Liver (tissue), 9 donors: ENCODE data around the gene KNOP1. TPM values are rescaled to one million over a fixed set of nuclear protein-coding genes. Genes with fewer than 3 reads are reported as not detected.
"Not testable (repeated sequence)": the region's sequence is repeated elsewhere in the genome, so short reads cannot be mapped to it uniquely, and the experiment has no call there.

ENCODE experiments used
- DNase-seq: peaks from one replicate; pipeline ENCODE4 v3.0.0-alpha.2; 2017; ENCODE audit warnings: low spot score
- H3K27ac ChIP-seq, 2 donors: one replicate each; pipeline ENCODE4 v1.7.0; 2013; ENCODE audit warnings: inconsistent platforms in 2 of 2, low read length in 2 of 2, control low read depth in 1 of 2, low read depth in 1 of 2, mild to moderate bottlenecking in 1 of 2
- H3K27me3 ChIP-seq, 4 donors: one replicate each; pipeline versions ENCODE4 v1.6.1 to v1.7.0; 2013; ENCODE audit warnings: low read length in 3 of 4, inconsistent platforms in 1 of 4, mild to moderate bottlenecking in 1 of 4, moderate library complexity in 1 of 4; ENCODE audit not compliant: control insufficient read depth in 4 of 4, insufficient read depth in 4 of 4
- H3K36me3 ChIP-seq, 4 donors: one replicate each; pipeline versions ENCODE4 v1.6.1 to v1.7.0; 2013; ENCODE audit warnings: low read length in 3 of 4, mild to moderate bottlenecking in 3 of 4, low read depth in 1 of 4, moderate library complexity in 1 of 4; ENCODE audit not compliant: control insufficient read depth in 4 of 4, insufficient read depth in 3 of 4
- H3K4me1 ChIP-seq, 4 donors: one replicate each; pipeline versions ENCODE4 v1.6.1 to v1.7.0; 2013; ENCODE audit warnings: low read length in 3 of 4, mild to moderate bottlenecking in 3 of 4, moderate library complexity in 1 of 4; ENCODE audit not compliant: control insufficient read depth in 4 of 4, insufficient read depth in 4 of 4
- H3K4me3 ChIP-seq, 3 donors: one replicate each; pipeline versions ENCODE4 v1.6.1 to v1.7.0; 2013; ENCODE audit warnings: low read length in 3 of 3, control low read depth in 1 of 3, low read depth in 1 of 3, mild to moderate bottlenecking in 1 of 3
- H3K9ac ChIP-seq, 2 donors: one replicate each; pipeline ENCODE4 v1.7.0; 2013; ENCODE audit warnings: low read length in 2 of 2, mild to moderate bottlenecking in 2 of 2, moderate library complexity in 2 of 2, control low read depth in 1 of 2, low read depth in 1 of 2
- H3K9me3 ChIP-seq, 4 donors: one replicate each; pipeline versions ENCODE4 v1.6.1 to v1.7.0; 2013; ENCODE audit warnings: low read length in 3 of 4; ENCODE audit not compliant: control insufficient read depth in 4 of 4
- CTCF ChIP-seq: fragments of 150-350 bp; IDR thresholded peaks from 2 replicates; pipeline ENCODE4 v1.5.1; 2017; ENCODE audit warnings: improper control_type of control experiment, low read depth, low read length; ENCODE audit not compliant: missing input control
- FOXA2 ChIP-seq: IDR thresholded peaks from 2 replicates; pipeline ENCODE4 v1.6.1; 2016; ENCODE audit warnings: antibody characterized with exemption
- GABPA ChIP-seq, 2 donors: IDR thresholded peaks in 1 of 2; conservative IDR thresholded peaks in 1 of 2; 2 replicates each; pipeline ENCODE4 v1.6.1; 2016; ENCODE audit warnings: antibody characterized with exemption in 2 of 2, mild to moderate bottlenecking in 1 of 2, moderate library complexity in 1 of 2
- HNF4A ChIP-seq, 2 donors: conservative IDR thresholded peaks; 2 replicates each; pipeline ENCODE4 v1.6.1; 2016; ENCODE audit warnings: antibody characterized with exemption in 2 of 2, mild to moderate bottlenecking in 2 of 2
- HNF4G ChIP-seq: IDR thresholded peaks from 2 replicates; pipeline ENCODE4 v1.6.1; 2016; ENCODE audit warnings: antibody characterized with exemption
- NR2F2 ChIP-seq: IDR thresholded peaks from 2 replicates; pipeline ENCODE4 v1.6.1; 2016; ENCODE audit warnings: antibody characterized with exemption
- RAD21 ChIP-seq, 2 donors: IDR thresholded peaks; 2 replicates each; pipeline ENCODE4 v1.6.1; 2016; ENCODE audit warnings: antibody characterized with exemption in 2 of 2, mild to moderate bottlenecking in 2 of 2
- RXRA ChIP-seq, 2 donors: IDR thresholded peaks; 2 replicates each; pipeline ENCODE4 v1.6.1; 2017 to 2018; ENCODE audit warnings: antibody characterized with exemption in 2 of 2, mild to moderate bottlenecking in 1 of 2
- SP1 ChIP-seq: IDR thresholded peaks from 2 replicates; pipeline ENCODE4 v1.6.1; 2018; ENCODE audit warnings: antibody characterized with exemption, mild to moderate bottlenecking
- YY1 ChIP-seq: IDR thresholded peaks from 2 replicates; pipeline ENCODE4 v1.6.1; 2016; ENCODE audit warnings: antibody characterized with exemption, mild to moderate bottlenecking
- ZBTB33 ChIP-seq: IDR thresholded peaks from 2 replicates; pipeline ENCODE4 v1.6.1; 2016; ENCODE audit warnings: antibody characterized with exemption
- WGBS: extraction: QIAGEN DNeasy Blood & Tissue Kit; methylation state at CpG from one replicate; pipeline ENCODE4 v1.1.7; 2013; 5-methylcytosine and 5-hydroxymethylcytosine counted together
- polyA plus RNA-seq, 2 donors: library from polyadenylated mRNA; stranded (reverse) in 1 of 2; unstranded in 1 of 2; fragments of 200-250 nt in 1 of 2; fragments of >200 nt in 1 of 2; fragmentation: Nextera tagmentation in 1 of 2; extraction: Ambion mirVana in 1 of 2; gene quantifications; one replicate each; pipeline versions ENCODE4 v1.2.1 to v1.2.3, GENCODE V29; 2013 to 2015
- total RNA-seq, 2 donors: library from RNA; depleted of rRNA; stranded (reverse); fragments of >200 nt; gene quantifications; one replicate each; pipeline ENCODE4 v1.2.3, GENCODE V29; 2014
- TF ChIP-seq, protein P1 (sequence below): IDR thresholded peaks from 2 replicates; pipeline ENCODE4 v1.6.1; 2016; ENCODE audit warnings: antibody characterized with exemption, mild to moderate bottlenecking
- donor health status: healthy.
- donor health status: healthy.
- donor health status: healthy.
- donor health status: healthy.
- donor health status: healthy.

Gene KNOP1
- total and polyA plus RNA-seq, 4 donors, result 4.1 to 6.7 (median 5.7) TPM

GRCh38 chr16:19666477-19666876 lies 51.5 kb downstream of the KNOP1 start:
- H3K27me3 ChIP-seq, result no peaks in the 10 kb centered on the region
- H3K36me3 ChIP-seq, result peaks cover 1 to 25% (median 9%) of the 10 kb centered on the region in 4 donors
- H3K27ac ChIP-seq, result no peak overlapping the region
- 74% methylated on average over 3 of the region's 3 CpGs for WGBS
- H3K4me3 ChIP-seq, result no peak overlapping the region
- peaks cover 0 to 2% (median under 1%) of the 10 kb centered on the region in 4 donors for H3K9me3 ChIP-seq
- no peak for DNase-seq
- H3K9ac ChIP-seq, result no peak overlapping the region
- TF ChIP-seq FOXA2 (no peak), SP1 (no peak), GABPA (IDR thresholded peaks at IDR 0.05 in 1 of 2, conservative IDR thresholded peaks at IDR 0.05 in 1 of 2) (no peak), YY1 (no peak), CTCF (no peak), RXRA (IDR thresholded peaks at IDR 0.05) (no peak), HNF4G (no peak), RAD21 (IDR thresholded peaks at IDR 0.05) (no peak), HNF4A (conservative IDR thresholded peaks at IDR 0.05) (no peak), NR2F2 (no peak), ZBTB33 (no peak)
- TF ChIP-seq, protein P1, sequence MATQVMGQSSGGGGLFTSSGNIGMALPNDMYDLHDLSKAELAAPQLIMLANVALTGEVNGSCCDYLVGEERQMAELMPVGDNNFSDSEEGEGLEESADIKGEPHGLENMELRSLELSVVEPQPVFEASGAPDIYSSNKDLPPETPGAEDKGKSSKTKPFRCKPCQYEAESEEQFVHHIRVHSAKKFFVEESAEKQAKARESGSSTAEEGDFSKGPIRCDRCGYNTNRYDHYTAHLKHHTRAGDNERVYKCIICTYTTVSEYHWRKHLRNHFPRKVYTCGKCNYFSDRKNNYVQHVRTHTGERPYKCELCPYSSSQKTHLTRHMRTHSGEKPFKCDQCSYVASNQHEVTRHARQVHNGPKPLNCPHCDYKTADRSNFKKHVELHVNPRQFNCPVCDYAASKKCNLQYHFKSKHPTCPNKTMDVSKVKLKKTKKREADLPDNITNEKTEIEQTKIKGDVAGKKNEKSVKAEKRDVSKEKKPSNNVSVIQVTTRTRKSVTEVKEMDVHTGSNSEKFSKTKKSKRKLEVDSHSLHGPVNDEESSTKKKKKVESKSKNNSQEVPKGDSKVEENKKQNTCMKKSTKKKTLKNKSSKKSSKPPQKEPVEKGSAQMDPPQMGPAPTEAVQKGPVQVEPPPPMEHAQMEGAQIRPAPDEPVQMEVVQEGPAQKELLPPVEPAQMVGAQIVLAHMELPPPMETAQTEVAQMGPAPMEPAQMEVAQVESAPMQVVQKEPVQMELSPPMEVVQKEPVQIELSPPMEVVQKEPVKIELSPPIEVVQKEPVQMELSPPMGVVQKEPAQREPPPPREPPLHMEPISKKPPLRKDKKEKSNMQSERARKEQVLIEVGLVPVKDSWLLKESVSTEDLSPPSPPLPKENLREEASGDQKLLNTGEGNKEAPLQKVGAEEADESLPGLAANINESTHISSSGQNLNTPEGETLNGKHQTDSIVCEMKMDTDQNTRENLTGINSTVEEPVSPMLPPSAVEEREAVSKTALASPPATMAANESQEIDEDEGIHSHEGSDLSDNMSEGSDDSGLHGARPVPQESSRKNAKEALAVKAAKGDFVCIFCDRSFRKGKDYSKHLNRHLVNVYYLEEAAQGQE, result no peak
- no peaks in the 10 kb centered on the region for H3K4me1 ChIP-seq

DNA sequence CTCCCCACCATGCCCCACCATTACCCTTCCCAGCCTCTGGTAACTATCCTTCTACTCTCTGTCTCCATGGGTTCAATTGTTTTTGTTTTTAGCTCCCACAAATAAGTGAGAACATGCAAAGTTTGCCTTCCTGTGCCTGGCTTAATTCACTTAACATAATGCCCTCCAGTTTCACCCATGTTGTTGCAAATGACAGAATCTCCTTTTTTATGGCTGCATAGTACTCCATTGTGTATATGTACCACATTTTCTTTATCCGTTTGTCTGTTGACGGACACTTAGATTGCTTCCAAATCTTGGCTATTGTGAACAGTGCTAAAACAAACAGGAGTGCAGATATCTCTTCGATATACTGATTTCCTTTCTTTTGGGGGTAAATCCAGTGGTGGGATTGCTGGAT lies 52.7 kb downstream of the KNOP1 start:
- H3K9ac ChIP-seq, H3K4me3 ChIP-seq, H3K4me1 ChIP-seq, H3K27ac ChIP-seq, DNase-seq, H3K9me3 ChIP-seq, H3K27me3 ChIP-seq: not testable (repeated sequence)
- H3K36me3 ChIP-seq, result peaks cover 1 to 23% (median 9%) of the 10 kb centered on the region in 4 donors
- 98% methylated on average over 3 of the region's 3 CpGs for WGBS
